ENCODE data around the gene CST7.

The CST7 gene, protein sequence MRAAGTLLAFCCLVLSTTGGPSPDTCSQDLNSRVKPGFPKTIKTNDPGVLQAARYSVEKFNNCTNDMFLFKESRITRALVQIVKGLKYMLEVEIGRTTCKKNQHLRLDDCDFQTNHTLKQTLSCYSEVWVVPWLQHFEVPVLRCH

GRCh38 chr20:24948939-24949679, at the start of gene CST7:
Gene CST7, plus strand, starts transcription at chr20:24949269. Its CDS starts 237 bp downstream, at chr20:24949506.
- H3K27ac Mint-ChIP-seq = peak within 1 kb of the TSS; percentile 94
- H3K4me3 Mint-ChIP-seq = peak within 1 kb of the TSS; percentile 89

GRCh38 chr20:24906806-24907205, 42.3 kb upstream of the CST7 start:
- H3K4me1 Mint-ChIP-seq (ENCODE audit: low read depth) = no peaks in the 10 kb centered on the region
- no peaks in the 10 kb centered on the region for H3K27me3 Mint-ChIP-seq (ENCODE audit: low read depth)
- H3K9me3 Mint-ChIP-seq = peaks cover 6% of the 10 kb centered on the region
- no peak overlapping the region for H3K27ac Mint-ChIP-seq
- H3K36me3 Mint-ChIP-seq (ENCODE audit: low read depth) = no peaks in the 10 kb centered on the region
- no peak overlapping the region for H3K4me3 Mint-ChIP-seq

More at GRCh38 chr20:24948939-24949679, at the start of gene CST7:
- Mint-ChIP-seq H3K27me3 (ENCODE audit: low read depth) (no peaks in the 10 kb centered on the region), H3K36me3 (ENCODE audit: low read depth) (peaks cover 58% of the 10 kb centered on the region), H3K9me3 (peaks cover 43% of the 10 kb centered on the region), H3K4me1 (ENCODE audit: low read depth) (peaks cover 55% of the 10 kb centered on the region)

DNA sequence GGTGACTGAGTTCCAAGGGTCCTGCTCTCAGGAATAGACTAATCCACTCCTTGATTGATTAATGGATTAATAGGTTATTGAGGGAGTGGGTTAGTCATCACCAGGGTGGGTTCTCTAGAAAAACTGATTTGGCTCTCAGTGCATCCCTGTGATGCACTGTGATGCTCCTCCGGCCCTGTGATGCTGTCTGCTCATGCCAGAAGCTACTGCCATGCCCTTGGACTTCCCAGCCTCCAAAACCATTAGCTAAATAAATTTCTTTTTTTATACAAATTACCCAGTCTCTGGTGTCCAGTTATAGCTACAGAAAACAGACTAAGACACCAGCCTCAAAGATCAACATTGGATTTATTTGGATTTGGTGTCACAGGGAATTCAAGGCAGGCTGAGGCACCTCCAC, 40.4 kb upstream of the CST7 start:
- Mint-ChIP-seq H3K9me3 (peaks cover 6% of the 10 kb centered on the region), H3K4me3 (no peak overlapping the region), H3K27ac (no peak overlapping the region), H3K4me1 (ENCODE audit: low read depth) (no peaks in the 10 kb centered on the region), H3K36me3 (ENCODE audit: low read depth) (no peaks in the 10 kb centered on the region), H3K27me3 (ENCODE audit: low read depth) (no peaks in the 10 kb centered on the region)

DNA sequence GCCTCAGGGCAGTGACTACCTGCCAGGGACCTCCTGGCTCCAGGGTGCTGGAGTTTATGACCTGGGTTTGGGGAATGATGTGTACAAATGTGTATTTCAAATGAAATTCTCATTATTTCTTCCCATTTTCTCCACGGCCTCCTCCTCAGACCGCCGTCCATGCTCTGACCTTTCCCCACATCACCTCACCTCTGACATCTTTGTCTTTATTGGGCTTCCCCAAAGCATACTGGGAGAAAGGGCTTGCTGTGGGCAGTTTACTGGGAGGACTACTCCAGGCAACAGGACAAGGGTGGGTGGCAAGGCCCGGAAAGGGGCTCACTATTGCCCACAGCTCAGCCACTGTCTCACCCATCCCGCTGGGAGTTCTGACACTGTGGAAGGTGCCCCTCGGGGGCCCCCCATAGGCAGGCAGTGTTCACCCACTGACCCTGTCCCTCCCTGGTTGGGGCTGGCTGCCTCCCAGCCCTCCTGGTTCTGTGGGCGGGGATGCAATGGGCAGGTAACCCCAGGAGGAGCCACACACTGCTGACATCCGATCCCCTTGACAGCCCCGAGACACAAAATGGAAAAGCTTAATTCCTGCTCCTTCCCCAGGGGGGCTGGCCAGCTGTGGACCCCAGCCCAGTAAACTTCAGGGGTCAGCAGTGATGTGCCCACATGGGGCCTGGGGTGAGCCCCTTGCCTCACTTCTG, 39.8 kb upstream of the CST7 start:
- Mint-ChIP-seq H3K36me3 (ENCODE audit: low read depth) (no peaks in the 10 kb centered on the region), H3K4me3 (no peak overlapping the region), H3K9me3 (peaks cover 6% of the 10 kb centered on the region), H3K27me3 (ENCODE audit: low read depth) (no peaks in the 10 kb centered on the region), H3K4me1 (ENCODE audit: low read depth) (no peaks in the 10 kb centered on the region), H3K27ac (no peak overlapping the region)

DNA sequence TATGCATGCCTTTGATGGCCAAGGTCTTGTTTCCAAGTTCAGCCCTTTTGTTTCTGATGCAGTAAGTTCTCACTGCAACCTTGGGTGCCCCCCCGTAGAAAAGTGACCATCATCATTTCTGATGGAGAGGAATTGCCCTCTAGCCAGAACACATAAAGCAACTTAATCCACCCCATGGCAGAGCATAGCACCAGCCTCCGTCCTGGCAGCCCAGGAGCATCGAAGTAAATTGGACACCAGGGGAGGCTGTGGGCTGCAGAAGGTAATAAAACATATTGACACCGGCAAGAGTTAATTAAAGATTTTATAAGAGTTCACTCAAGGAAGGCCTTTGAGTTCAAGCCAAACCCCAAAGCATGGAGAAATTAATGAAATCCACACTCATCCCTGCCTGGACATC, 39.2 kb upstream of the CST7 start:
- H3K4me1 Mint-ChIP-seq (ENCODE audit: low read depth) = no peaks in the 10 kb centered on the region

DNA sequence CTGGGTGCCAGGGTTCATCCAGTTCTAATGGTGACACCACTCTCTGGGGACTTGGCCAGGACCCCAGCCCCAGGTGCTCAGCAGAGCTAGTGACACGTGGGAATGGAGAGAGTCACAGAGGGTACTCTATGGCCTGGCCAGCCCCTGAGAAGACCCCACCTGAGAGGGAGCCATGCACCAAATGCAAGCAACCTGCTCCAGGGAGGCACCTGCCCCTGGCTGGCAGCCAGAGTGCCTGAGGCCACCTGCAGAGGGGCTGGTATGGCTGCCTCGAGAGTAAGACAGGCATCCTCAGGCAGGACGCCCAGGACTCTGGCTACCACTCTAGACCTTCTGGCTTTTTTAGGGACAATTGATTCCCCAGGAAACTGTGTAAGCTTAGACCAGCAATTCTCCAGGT, 38.6 kb upstream of the CST7 start:
- Mint-ChIP-seq H3K27me3 (ENCODE audit: low read depth) (no peaks in the 10 kb centered on the region), H3K36me3 (ENCODE audit: low read depth) (no peaks in the 10 kb centered on the region), H3K27ac (no peak overlapping the region), H3K4me1 (ENCODE audit: low read depth) (no peaks in the 10 kb centered on the region), H3K4me3 (no peak overlapping the region), H3K9me3 (peaks cover 6% of the 10 kb centered on the region)

More for the DNA sequence above, 39.2 kb upstream of the CST7 start:
- Mint-ChIP-seq H3K36me3 (ENCODE audit: low read depth) (no peaks in the 10 kb centered on the region), H3K27ac (no peak overlapping the region), H3K9me3 (peaks cover 6% of the 10 kb centered on the region), H3K27me3 (ENCODE audit: low read depth) (no peaks in the 10 kb centered on the region), H3K4me3 (no peak overlapping the region)

DNA sequence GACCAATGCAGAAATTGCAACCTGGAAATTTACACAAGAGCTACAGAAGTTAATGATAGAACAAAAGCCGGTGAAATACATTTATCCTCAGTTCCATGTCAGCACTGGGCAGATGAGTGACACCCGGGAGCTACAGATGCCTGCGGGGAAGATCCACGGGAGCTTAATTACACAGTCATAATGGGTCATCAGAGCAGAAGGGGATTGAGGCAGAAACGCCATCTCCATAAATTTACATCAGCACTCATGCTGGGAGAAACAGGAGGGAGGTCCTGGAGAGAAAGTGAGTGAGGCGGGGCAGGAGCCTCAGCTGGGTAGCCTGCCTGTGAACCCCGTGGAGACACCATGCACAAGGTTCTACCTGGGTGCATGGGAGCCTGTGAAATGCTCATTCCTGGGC, 37.6 kb upstream of the CST7 start:
- Mint-ChIP-seq H3K27ac (no peak overlapping the region), H3K27me3 (ENCODE audit: low read depth) (no peaks in the 10 kb centered on the region), H3K36me3 (ENCODE audit: low read depth) (no peaks in the 10 kb centered on the region), H3K4me1 (ENCODE audit: low read depth) (no peaks in the 10 kb centered on the region), H3K9me3 (peaks cover 6% of the 10 kb centered on the region), H3K4me3 (no peak overlapping the region)

DNA sequence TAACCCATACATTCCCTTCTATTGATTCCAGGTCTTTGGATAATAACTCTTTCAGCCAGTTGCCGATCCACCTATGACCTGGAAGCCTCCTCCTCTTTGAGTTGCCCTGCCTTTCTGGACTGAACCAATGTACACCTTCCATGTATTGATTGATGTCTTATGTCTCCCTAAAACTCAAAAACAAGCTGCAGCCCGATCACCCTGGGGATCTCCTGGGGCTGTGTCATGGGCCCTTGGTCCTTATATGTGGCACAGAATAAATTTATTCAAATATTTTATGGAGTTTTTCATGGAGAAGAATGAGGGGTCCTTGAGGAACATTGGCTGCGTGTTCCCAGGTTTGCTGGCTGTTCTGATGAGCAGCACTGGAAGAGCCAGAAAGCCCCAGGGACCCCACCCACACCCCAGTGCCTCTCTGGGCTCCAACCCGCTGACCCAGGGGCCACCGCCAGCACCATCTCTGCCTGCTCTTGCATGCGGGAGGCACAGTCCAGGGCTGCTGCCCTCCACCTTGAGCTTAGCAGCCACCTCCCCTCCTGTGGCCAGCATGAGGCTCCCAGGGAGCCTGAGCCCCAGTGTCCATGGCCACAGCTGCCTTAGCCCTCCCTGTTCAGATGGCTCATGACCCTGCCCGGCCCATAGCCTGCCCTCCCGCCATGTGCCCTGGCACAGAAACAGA, 36.5 kb upstream of the CST7 start:
- Mint-ChIP-seq H3K36me3 (ENCODE audit: low read depth) (no peaks in the 10 kb centered on the region), H3K27ac (no peak overlapping the region), H3K9me3 (no peaks in the 10 kb centered on the region), H3K27me3 (ENCODE audit: low read depth) (no peaks in the 10 kb centered on the region), H3K4me3 (no peak overlapping the region), H3K4me1 (ENCODE audit: low read depth) (no peaks in the 10 kb centered on the region)

DNA sequence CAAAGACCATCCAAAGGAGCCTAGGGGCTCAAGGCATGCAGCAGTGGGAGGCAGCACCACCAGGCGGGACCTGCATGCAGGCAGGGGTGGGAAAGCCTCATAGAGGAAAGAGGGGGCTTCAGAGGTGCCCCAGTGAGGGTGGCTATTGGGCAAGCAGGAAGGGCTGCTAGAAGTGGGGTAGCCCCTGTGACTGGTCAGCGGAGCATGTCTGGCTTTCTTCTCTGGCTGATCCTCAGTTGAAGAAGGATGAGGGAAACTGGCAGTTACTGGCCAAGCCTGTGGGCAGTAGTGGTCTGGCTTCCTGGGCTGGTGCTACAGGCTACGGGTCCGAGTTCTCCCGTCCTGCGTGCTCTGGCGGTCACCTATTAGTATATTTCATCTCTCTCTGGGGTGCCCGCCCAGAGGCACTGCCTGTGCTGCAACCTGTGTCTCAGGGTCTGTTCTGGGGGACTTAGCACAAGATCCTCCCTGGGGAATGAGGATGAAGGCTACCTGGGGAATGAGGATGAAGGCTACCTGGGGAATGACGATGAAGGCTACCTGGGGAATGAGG, 35.9 kb upstream of the CST7 start:
- Mint-ChIP-seq H3K4me3 (no peak overlapping the region), H3K36me3 (ENCODE audit: low read depth) (no peaks in the 10 kb centered on the region), H3K4me1 (ENCODE audit: low read depth) (no peaks in the 10 kb centered on the region), H3K27ac (no peak overlapping the region), H3K9me3 (no peaks in the 10 kb centered on the region), H3K27me3 (ENCODE audit: low read depth) (no peaks in the 10 kb centered on the region)

DNA sequence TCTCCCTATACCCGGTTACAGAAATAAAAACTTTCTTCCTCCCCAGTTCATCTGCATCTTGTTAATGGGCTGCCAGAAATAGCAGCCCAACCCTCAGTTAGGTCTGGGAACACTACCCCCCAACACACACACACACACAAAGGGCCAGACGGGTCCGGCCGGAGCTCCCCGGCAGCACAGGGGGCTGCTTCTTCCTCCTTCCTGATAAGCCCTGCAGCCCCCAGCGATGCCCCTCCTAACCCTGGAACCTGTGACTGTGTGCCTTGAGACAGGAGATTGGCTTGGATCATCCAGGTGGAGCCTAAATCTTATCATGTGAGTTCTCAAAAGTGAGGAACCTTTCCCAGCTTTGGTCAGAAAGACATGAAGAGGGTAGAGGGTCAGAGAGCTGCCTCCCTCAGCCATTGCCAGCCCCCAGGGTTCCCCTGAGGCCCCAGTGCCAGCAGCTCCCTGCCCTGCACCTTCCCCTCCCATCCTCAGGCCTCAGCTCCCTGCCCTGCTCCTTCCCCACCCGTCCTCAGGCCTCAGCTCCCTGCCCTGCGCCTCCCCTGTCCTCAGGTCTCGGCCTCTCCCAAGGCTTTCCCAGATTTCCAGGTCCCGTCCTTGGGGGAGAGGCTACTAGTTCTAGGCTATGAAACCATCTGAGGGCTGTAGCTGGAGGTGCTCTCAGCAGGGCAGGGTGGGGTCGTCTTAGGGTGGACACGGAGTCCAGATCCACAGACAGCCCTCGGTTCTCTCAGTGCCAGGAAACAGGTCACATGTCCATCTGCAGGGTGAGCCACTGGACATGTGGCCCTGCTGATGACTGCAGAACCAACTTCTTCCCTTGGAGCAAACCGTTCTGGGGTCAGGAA, 34.5 kb upstream of the CST7 start:
- Mint-ChIP-seq H3K4me3 (no peak overlapping the region), H3K27ac (no peak overlapping the region)

GRCh38 chr20:24915440-24915839, 33.6 kb upstream of the CST7 start:
- Mint-ChIP-seq H3K27me3 (ENCODE audit: low read depth) (peaks cover 3% of the 10 kb centered on the region), H3K36me3 (ENCODE audit: low read depth) (no peaks in the 10 kb centered on the region), H3K27ac (no peak overlapping the region), H3K9me3 (no peaks in the 10 kb centered on the region), H3K4me3 (no peak overlapping the region), H3K4me1 (ENCODE audit: low read depth) (peaks cover 7% of the 10 kb centered on the region)

More for the DNA sequence above, 34.5 kb upstream of the CST7 start:
- H3K27me3 Mint-ChIP-seq (ENCODE audit: low read depth) = no peaks in the 10 kb centered on the region
- H3K9me3 Mint-ChIP-seq = no peaks in the 10 kb centered on the region
- peaks cover 3% of the 10 kb centered on the region for H3K4me1 Mint-ChIP-seq (ENCODE audit: low read depth)
- no peaks in the 10 kb centered on the region for H3K36me3 Mint-ChIP-seq (ENCODE audit: low read depth)

- Mint-ChIP-seq H3K27me3 (ENCODE audit: low read depth) (peaks cover 3% of the 10 kb centered on the region), H3K4me3 (no peak overlapping the region), H3K9me3 (no peaks in the 10 kb centered on the region), H3K36me3 (ENCODE audit: low read depth) (no peaks in the 10 kb centered on the region), H3K4me1 (ENCODE audit: low read depth) (peaks cover 7% of the 10 kb centered on the region), H3K27ac (no peak overlapping the region)
These were observed 33.2 kb upstream of the CST7 start for GRCh38 chr20:24915892-24916291.

DNA sequence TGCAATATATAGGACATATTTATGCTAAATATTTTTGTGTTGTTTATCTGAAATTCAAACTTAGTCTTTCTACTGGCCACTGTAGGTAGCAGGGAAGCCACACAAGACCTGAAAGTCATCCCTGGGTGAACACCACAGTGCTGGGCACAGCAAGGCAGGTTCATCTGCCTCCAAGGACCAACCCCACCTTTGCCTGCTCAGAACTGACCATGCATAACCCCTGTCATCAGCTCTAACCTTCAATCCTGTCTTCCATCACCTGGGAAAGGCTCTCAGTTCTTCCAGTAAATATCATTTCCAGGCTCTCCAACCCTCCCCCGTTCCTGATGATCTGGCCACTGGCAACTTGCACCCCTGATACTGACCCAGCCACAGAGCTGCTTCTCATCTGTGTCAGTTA, 32.7 kb upstream of the CST7 start:
- Mint-ChIP-seq H3K36me3 (ENCODE audit: low read depth) (no peaks in the 10 kb centered on the region), H3K4me1 (ENCODE audit: low read depth) (peaks cover 7% of the 10 kb centered on the region), H3K27me3 (ENCODE audit: low read depth) (peaks cover 3% of the 10 kb centered on the region), H3K9me3 (no peaks in the 10 kb centered on the region), H3K27ac (no peak overlapping the region), H3K4me3 (no peak overlapping the region)

DNA sequence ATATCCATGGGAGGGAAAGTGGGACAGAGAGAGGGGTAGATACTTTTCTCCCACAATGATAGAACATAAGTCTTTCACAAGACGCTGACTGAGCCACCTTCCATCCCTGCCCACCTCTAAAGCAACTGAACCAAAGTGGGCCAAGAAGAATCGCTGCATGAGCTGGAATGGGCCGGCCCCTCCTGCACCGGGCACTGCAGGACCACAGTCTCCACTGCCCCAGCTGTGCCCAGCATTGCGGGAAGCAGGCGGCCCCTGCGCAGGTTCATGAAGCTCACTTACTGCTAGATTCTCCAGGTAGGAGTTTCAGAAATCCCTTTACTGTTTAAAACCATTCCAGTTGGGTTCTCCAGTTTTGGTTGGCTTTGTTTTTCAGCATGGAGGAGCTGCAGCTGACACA, 32.0 kb upstream of the CST7 start:
- peaks cover 3% of the 10 kb centered on the region for H3K27me3 Mint-ChIP-seq (ENCODE audit: low read depth)
- H3K9me3 Mint-ChIP-seq = no peaks in the 10 kb centered on the region
- H3K4me1 Mint-ChIP-seq (ENCODE audit: low read depth) = peaks cover 7% of the 10 kb centered on the region
- no peak overlapping the region for H3K27ac Mint-ChIP-seq
- H3K4me3 Mint-ChIP-seq = no peak overlapping the region
- H3K36me3 Mint-ChIP-seq (ENCODE audit: low read depth) = no peaks in the 10 kb centered on the region

All from T-helper 1 cell treated with Interleukin-12 subunit alpha and Interleukin-12 subunit beta and Interleukin-4 antibody, amounts not matched to agents 30 μg/mL and 1 μg/mL, for 36 hours (primary cell).